Common myeloid progenitor, CD34-positive (primary cell): ENCODE data around the gene ZNF445.
"Not testable (repeated sequence)": the region's sequence is repeated elsewhere in the genome, so short reads cannot be mapped to it uniquely, and the experiment has no call there.

Source experiments
- CTCF ChIA-PET: fragments of 350-600 bp; sonication (Branson Sonifier 250); formaldehyde crosslinking; loops from one replicate; lab custom pipeline; 2021; ENCODE audit warnings: antibody characterized with exemption; lab: Charles Lee
- POLR2A ChIA-PET: fragments of 350-600 bp; sonication (Branson Sonifier 250); formaldehyde crosslinking; loops from one replicate; lab custom pipeline; 2021; ENCODE audit warnings: antibody characterized with exemption; lab: Charles Lee
- DNase-seq, 3 donors: peaks; one replicate each; pipeline versions ENCODE4 v3.0.0 to v3.0.0-alpha.2; 2013
- H3K27ac ChIP-seq, 2 experiments: 1 replicate in 1 of 2; 2 replicates in 1 of 2; pipeline ENCODE4 v1.7.0; 2013; ENCODE audit warnings: inconsistent platforms in 2 of 2, low read length in 2 of 2, mild to moderate bottlenecking in 2 of 2, low read depth in 1 of 2, moderate library complexity in 1 of 2; ENCODE audit not compliant: severe bottlenecking in 2 of 2, insufficient read depth in 1 of 2, poor library complexity in 1 of 2
- H3K27me3 ChIP-seq, 5 experiments: replicated peaks in 2 of 5; 1 replicate in 3 of 5; 2 replicates in 2 of 5; pipeline versions ENCODE4 v1.6.1 to v1.7.0; 2013; ENCODE audit warnings: low read length in 4 of 5, mild to moderate bottlenecking in 2 of 5, moderate library complexity in 2 of 5, inconsistent platforms in 1 of 5; ENCODE audit not compliant: insufficient read depth in 5 of 5, control insufficient read depth in 4 of 5
- H3K36me3 ChIP-seq, 4 experiments: 1 replicate in 2 of 4; 2 replicates in 2 of 4; pipeline versions ENCODE4 v1.6.1 to v1.7.0; 2013; ENCODE audit warnings: low read length in 3 of 4, control low read depth in 1 of 4, mild to moderate bottlenecking in 1 of 4; ENCODE audit not compliant: control insufficient read depth in 4 of 4, insufficient read depth in 4 of 4
- H3K4me1 ChIP-seq, 4 experiments: 1 replicate in 3 of 4; 2 replicates in 1 of 4; pipeline versions ENCODE4 v1.6.1 to v1.7.1; 2013; ENCODE audit warnings: low read length in 3 of 4, mild to moderate bottlenecking in 3 of 4, control low read depth in 1 of 4, inconsistent platforms in 1 of 4, moderate library complexity in 1 of 4; ENCODE audit not compliant: control insufficient read depth in 4 of 4, insufficient read depth in 4 of 4; ENCODE audit errors: control extremely low read depth in 1 of 4
- H3K4me3 ChIP-seq, 7 experiments: 1 replicate in 4 of 7; 2 replicates in 3 of 7; pipeline versions ENCODE4 v1.5.1 to v1.7.0; 2013; ENCODE audit warnings: mild to moderate bottlenecking in 7 of 7, low read length in 6 of 7, moderate library complexity in 6 of 7, inconsistent platforms in 2 of 7, low read depth in 2 of 7, control low read depth in 1 of 7; ENCODE audit not compliant: insufficient read depth in 4 of 7, control insufficient read depth in 1 of 7; ENCODE audit errors: extremely low read depth in 1 of 7
- H3K9me3 ChIP-seq, 5 experiments: 1 replicate in 4 of 5; 2 replicates in 1 of 5; pipeline versions ENCODE4 v1.6.1 to v1.7.1; 2013; ENCODE audit warnings: low read length in 4 of 5, mild to moderate bottlenecking in 2 of 5, inconsistent platforms in 1 of 5, low read depth in 1 of 5, moderate library complexity in 1 of 5; ENCODE audit not compliant: control insufficient read depth in 4 of 5, insufficient read depth in 2 of 5; ENCODE audit errors: control extremely low read depth in 1 of 5
- WGBS: methylation state at CpG from one replicate; pipeline ENCODE4 v1.1.5; 2013; ENCODE audit not compliant: insufficient coverage; 5-methylcytosine and 5-hydroxymethylcytosine counted together

Gene ZNF445

GRCh38 chr3:44420676-44421075, 56.8 kb downstream of the ZNF445 start:
- ChIA-PET CTCF (no interaction called here), POLR2A (no interaction called here)
- DNase-seq, result no peak
- Histone ChIP-seq H3K27me3 (no peaks in the 10 kb centered on the region), H3K4me1 (no peaks in the 10 kb centered on the region), H3K4me3 (no peak overlapping the region), H3K36me3 (no peaks in the 10 kb centered on the region), H3K27ac (no peak overlapping the region), H3K9me3 (no peaks in the 10 kb centered on the region)
- WGBS, result 100% methylated on average over 1 of the region's 1 CpG

DNA sequence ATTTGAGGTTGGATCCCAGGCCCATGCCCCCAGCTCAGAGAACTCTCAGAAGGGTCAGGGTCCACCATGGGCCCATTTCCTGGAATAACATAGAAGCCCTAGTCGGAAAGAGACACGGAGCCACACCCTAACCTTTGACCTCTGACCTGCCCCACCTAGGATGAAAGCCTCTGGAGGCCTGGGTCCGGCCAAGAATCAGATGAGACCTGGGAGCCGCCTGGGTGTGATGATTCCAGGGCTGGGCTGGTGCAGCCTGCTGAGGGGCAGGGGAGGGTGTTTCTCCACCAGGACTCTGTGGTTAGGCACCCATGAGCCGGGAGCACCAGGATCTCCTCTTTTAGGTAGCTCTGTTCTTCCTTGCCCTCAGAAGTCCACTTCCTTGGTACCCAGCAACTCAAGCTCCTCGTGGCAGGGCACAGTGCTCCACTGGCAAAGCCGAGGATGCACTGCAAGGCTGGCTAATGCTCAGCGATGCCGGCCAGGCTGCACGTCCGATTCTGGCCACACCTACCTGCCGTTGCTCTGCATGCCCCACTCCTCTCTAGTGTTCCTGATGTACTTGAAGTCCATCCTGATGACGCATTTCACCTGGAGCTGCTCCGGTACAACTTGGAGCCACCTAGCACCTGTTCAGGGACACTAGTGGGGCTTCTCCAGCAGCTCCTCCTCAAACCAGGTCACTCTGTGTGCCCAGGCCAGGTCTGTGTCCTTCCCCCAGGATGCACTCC, 57.4 kb downstream of the ZNF445 start:
- no peaks in the 10 kb centered on the region for H3K27me3 ChIP-seq
- no peaks in the 10 kb centered on the region for H3K9me3 ChIP-seq
- H3K4me1 ChIP-seq, result no peaks in the 10 kb centered on the region
- ChIA-PET CTCF (interaction anchor here (0.9 kb wide), 1 partner anchor 24 kb away, joined by 3 read pairs; no protein-coding TSS in a partner anchor), POLR2A (no interaction called here)
- H3K27ac ChIP-seq, result no peak overlapping the region
- WGBS, result 97% methylated on average over 14 of the region's 14 CpGs
- no peak for DNase-seq
- no peak overlapping the region for H3K4me3 ChIP-seq
- H3K36me3 ChIP-seq, result no peaks in the 10 kb centered on the region

GRCh38 chr3:44419116-44419922, 58.2 kb downstream of the ZNF445 start:
- H3K4me3 ChIP-seq, result no peak overlapping the region
- no peaks in the 10 kb centered on the region for H3K36me3 ChIP-seq
- ChIA-PET POLR2A (no interaction called here), CTCF (interaction anchor here (0.7 to 0.9 kb wide), 2 partner anchors 23 to 81 kb away, joined by 3 read pairs; partner anchors contain the start of gene TCAIM)
- no peak for DNase-seq
- no peak overlapping the region for H3K27ac ChIP-seq
- no peaks in the 10 kb centered on the region for H3K27me3 ChIP-seq
- 83% methylated on average over 7 of the region's 11 CpGs for WGBS
- H3K9me3 ChIP-seq, result no peaks in the 10 kb centered on the region
- no peaks in the 10 kb centered on the region for H3K4me1 ChIP-seq

DNA sequence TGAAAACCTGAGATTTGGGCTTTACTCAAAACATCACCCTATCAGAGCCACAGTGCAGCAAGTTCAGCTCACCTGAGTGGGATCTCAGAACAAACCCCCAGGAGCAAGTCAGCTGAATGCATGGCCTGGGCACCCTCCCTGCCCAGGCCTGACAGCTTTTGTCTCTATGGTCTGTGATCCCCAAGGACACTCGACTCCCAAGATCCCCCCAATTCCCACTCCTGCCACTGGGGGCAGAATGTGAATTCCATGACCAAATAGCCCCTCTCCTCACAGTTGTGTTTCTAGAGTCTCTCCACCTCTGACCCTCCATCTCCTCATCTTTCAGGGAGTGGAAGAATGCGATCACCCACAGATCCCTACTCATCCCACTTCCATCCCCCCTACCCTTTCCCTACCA, 58.9 kb downstream of the ZNF445 start:
- no peak overlapping the region for H3K27ac ChIP-seq
- ChIA-PET POLR2A (no interaction called here), CTCF (interaction anchor here (0.6 to 0.7 kb wide), 2 partner anchors 55 to 80 kb away, joined by 3 read pairs; partner anchors contain the start of gene TCAIM)
- no peaks in the 10 kb centered on the region for H3K27me3 ChIP-seq
- H3K4me3 ChIP-seq, result no peak overlapping the region
- H3K36me3 ChIP-seq, result no peaks in the 10 kb centered on the region
- H3K4me1 ChIP-seq, result no peaks in the 10 kb centered on the region
- H3K9me3 ChIP-seq, result no peaks in the 10 kb centered on the region
- 94% methylated on average over 2 of the region's 2 CpGs for WGBS
- no peak for DNase-seq

DNA sequence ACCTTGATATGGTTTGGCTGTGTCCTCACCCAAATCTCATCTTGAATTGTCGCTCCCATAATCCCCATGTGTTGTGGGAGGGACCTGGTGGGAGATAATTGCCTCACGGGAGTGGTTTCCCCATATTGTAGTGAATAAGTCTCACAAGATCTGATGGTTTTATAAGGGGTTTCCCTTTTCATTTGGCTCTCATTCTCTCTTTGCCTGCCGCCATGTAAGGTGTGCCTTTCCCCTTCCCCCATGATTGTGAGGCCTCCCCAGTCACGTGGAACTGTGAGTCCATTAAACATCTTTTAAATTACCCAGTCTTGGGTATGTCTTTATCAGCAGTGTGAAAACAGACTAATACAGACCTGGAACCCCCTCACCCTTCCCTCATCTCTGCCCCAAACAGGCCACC, 59.4 kb downstream of the ZNF445 start:
- POLR2A ChIA-PET, H3K4me1 ChIP-seq, H3K9me3 ChIP-seq, H3K4me3 ChIP-seq, H3K27me3 ChIP-seq, H3K27ac ChIP-seq, H3K36me3 ChIP-seq, DNase-seq: not testable (repeated sequence)
- WGBS, result 100% methylated on average over 1 of the region's 4 CpGs
- CTCF ChIA-PET, result interaction anchor here (0.6 to 0.7 kb wide), 2 partner anchors 56 to 79 kb away, joined by 3 read pairs; partner anchors contain the start of gene TCAIM

GRCh38 chr3:44416031-44417030, 61.1 kb downstream of the ZNF445 start:
- H3K36me3 ChIP-seq, result no peaks in the 10 kb centered on the region
- ChIA-PET CTCF (interaction anchor here (1.1 to 2.2 kb wide), 2 partner anchors 8 to 15 kb away, joined by 3 to 5 read pairs; no protein-coding TSS in a partner anchor), POLR2A (no interaction called here)
- DNase-seq, result no peak
- WGBS, result 100% methylated on average over 7 of the region's 11 CpGs
- no peak overlapping the region for H3K27ac ChIP-seq
- H3K4me1 ChIP-seq, result no peaks in the 10 kb centered on the region
- H3K9me3 ChIP-seq, result no peaks in the 10 kb centered on the region
- no peak overlapping the region for H3K4me3 ChIP-seq
- no peaks in the 10 kb centered on the region for H3K27me3 ChIP-seq
